ENCODE measurements around the gene SLC47A2. TPM values are rescaled to one million over a fixed set of nuclear protein-coding genes. Genes with fewer than 3 reads are reported as not detected.

The SLC47A2 gene
- total and polyA plus RNA-seq, 9 of the 15 experiments (the other 6 are each of a cell fraction or from before 2014, with no cell fraction given) = not detected

DNA sequence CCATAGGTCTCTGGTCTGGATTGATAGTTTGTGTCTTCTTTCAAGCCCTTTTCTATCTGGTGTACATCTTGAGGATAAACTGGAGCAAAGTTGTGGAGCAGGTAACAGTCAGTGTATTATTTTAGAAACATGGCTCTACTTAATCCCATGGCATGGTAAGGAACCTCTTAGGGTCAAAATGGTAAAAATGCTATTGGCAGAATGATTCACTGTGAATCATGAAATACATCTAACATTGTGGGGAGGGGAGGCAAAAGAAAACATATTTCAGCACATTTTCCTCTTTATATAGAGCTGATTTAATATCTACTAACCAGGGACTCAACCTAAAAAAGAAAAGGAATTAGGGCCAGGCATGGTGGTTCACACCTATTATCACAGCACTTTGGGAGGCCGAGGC is 85.7 kb downstream of the SLC47A2 start:
- intact Hi-C loops (cut with micrococcal nuclease) = no loop called here
- Histone ChIP-seq H3K4me1 (replicated peaks in 1 of 2; ENCODE audit: control insufficient read depth in 2 of 2, insufficient read depth in 2 of 2, low read length in 2 of 2) (no peaks in the 10 kb centered on the region), H3K9ac (ENCODE audit: insufficient read depth in 1 of 2, low read depth in 2 of 2, low read length in 2 of 2) (no peak overlapping the region), H3K9me3 (replicated peaks; ENCODE audit: control insufficient read depth, insufficient read depth, low read depth, low read length) (no peaks in the 10 kb centered on the region), H3K79me2 (ENCODE audit: control insufficient read depth, insufficient read depth, low read length) (no peaks in the 10 kb centered on the region), H3K4me2 (ENCODE audit: insufficient read depth, low read length) (no peak overlapping the region), H4K20me1 (replicated peaks; ENCODE audit: control insufficient read depth, insufficient read depth, low read length) (no peaks in the 10 kb centered on the region), H3K9me1 (ENCODE audit: control insufficient read depth, insufficient read depth, low read length) (no peaks in the 10 kb centered on the region), H3K36me3 (ENCODE audit: control insufficient read depth, insufficient read depth, low read length) (no peaks in the 10 kb centered on the region), H2AFZ (ENCODE audit: low read depth, low read length) (no peak overlapping the region), H3K27me3 (ENCODE audit: control insufficient read depth in 2 of 2, insufficient read depth in 2 of 2, low read length in 2 of 2) (no peaks in the 10 kb centered on the region), H3K27ac (ENCODE audit: extremely low read depth, low read depth, low read length) (no peak overlapping the region), H3K4me3 (no peak overlapping the region)
- no peak for FAIRE-seq
- DNase-seq (ENCODE audit: extremely low read depth in 1 of 4, low spot score in 3 of 4) = no peak
- WGBS (ENCODE audit: insufficient coverage, low coverage, missing lambda C conversion rate) = 0% methylated on average over 1 of the region's 1 CpG
- ChIA-PET POLR2A (no interaction called here), CTCF (ENCODE audit: low intra/inter-chr PET ratio) (no interaction called here)
- TF ChIP-seq GATAD2B (IDR thresholded peaks at IDR 0.05; ENCODE audit: borderline replicate concordance) = no peak
- TF ChIP-seq ZNF431 (CRISPR knock-in tag; IDR thresholded peaks at IDR 0.05) = no peak
- TF ChIP-seq HNRNPLL (IDR thresholded peaks at IDR 0.05; ENCODE audit: low read depth, low read length, poor library complexity, severe bottlenecking) = no peak
- TF ChIP-seq MAFK (IDR thresholded peaks at IDR 0.05; ENCODE audit: low read length) = no peak
- no peak for TF ChIP-seq PRPF4 (IDR thresholded peaks at IDR 0.05; ENCODE audit: insufficient read depth, low read depth, low read length, poor library complexity, severe bottlenecking)
- no peak for TF ChIP-seq ZNF785 (CRISPR knock-in tag; IDR thresholded peaks at IDR 0.05)
- TF ChIP-seq HLTF (IDR thresholded peaks at IDR 0.05) = no peak
- TF ChIP-seq CBFA2T2 (conservative IDR thresholded peaks at IDR 0.05) = no peak
- TF ChIP-seq ZFP1 (CRISPR knock-in tag; IDR thresholded peaks at IDR 0.05) = no peak
- no peak for TF ChIP-seq E2F8 (IDR thresholded peaks at IDR 0.05; ENCODE audit: low read depth, partially characterized antibody)
- TF ChIP-seq, protein P1, sequence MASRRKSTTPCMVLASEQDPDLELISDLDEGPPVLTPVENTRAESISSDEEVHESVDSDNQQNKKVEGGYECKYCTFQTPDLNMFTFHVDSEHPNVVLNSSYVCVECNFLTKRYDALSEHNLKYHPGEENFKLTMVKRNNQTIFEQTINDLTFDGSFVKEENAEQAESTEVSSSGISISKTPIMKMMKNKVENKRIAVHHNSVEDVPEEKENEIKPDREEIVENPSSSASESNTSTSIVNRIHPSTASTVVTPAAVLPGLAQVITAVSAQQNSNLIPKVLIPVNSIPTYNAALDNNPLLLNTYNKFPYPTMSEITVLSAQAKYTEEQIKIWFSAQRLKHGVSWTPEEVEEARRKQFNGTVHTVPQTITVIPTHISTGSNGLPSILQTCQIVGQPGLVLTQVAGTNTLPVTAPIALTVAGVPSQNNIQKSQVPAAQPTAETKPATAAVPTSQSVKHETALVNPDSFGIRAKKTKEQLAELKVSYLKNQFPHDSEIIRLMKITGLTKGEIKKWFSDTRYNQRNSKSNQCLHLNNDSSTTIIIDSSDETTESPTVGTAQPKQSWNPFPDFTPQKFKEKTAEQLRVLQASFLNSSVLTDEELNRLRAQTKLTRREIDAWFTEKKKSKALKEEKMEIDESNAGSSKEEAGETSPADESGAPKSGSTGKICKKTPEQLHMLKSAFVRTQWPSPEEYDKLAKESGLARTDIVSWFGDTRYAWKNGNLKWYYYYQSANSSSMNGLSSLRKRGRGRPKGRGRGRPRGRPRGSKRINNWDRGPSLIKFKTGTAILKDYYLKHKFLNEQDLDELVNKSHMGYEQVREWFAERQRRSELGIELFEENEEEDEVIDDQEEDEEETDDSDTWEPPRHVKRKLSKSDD (conservative IDR thresholded peaks at IDR 0.05; ENCODE audit: low read length) = no peak
- TF ChIP-seq TRIM25 (IDR thresholded peaks at IDR 0.05; ENCODE audit: borderline replicate concordance) = no peak
- no TSS peak for BruUV-seq (replicated peaks)
- in situ Hi-C loops (cut with MboI) = no loop called here
- no peak for ATAC-seq
